HG03025 (cell line): ENCODE measurements around the gene SUMO4.
"Not testable (repeated sequence)": the region's sequence is repeated elsewhere in the genome, so short reads cannot be mapped to it uniquely, and the experiment has no call there.

Source experiments
- ATAC-seq: cut with Tn5 transposase; IDR thresholded peaks from one replicate; pipeline ENCODE4 v1.9.1; 2021; ENCODE audit warnings: mild to moderate bottlenecking, moderate library complexity; ENCODE audit not compliant: unreplicated experiment, low FRiP score

Gene SUMO4

DNA sequence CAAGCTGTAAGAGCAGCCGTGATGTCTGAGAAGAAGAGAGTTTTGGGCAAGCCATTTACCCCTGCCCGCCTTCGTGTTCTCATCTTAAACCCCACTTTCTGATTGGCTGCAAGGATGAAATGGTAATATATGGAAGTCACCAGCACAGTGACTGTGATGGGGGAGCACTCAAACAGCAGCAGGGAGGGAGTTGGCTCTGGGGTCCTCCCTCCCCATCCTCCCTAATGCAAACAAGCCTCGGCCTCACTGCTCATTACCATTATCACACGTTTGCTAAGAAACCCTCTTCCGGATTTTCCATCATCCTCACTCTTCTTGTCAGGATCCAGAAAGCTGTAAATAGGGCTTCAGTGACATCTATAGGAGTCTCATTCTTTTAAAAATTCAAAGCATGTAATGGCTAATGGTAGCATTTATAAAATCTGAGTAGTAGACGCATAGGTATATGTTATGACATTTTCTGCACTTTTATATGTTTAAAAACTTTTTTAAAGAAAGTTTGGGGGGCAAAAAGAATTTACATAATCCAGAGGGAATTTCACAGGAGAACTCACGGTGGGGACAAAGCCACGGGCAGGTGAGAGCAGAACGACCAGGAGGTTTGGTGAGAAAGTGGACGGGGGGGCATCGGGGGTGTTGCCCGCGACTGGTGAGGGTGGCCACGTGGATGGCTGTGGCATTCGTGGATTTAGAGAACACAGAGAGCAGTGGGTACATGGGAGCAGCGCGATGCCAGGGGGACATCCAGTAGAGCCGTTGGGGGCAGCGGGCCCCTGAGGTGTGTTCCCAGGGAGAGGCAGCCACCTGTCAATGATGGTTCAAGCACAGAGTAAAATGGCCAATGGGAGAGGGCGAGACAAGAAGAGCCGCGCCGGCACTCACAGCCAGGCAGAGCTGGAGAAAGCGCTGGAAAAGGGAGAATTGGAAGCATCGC, 29.6 kb downstream of the SUMO4 start:
- no peak for ATAC-seq

DNA sequence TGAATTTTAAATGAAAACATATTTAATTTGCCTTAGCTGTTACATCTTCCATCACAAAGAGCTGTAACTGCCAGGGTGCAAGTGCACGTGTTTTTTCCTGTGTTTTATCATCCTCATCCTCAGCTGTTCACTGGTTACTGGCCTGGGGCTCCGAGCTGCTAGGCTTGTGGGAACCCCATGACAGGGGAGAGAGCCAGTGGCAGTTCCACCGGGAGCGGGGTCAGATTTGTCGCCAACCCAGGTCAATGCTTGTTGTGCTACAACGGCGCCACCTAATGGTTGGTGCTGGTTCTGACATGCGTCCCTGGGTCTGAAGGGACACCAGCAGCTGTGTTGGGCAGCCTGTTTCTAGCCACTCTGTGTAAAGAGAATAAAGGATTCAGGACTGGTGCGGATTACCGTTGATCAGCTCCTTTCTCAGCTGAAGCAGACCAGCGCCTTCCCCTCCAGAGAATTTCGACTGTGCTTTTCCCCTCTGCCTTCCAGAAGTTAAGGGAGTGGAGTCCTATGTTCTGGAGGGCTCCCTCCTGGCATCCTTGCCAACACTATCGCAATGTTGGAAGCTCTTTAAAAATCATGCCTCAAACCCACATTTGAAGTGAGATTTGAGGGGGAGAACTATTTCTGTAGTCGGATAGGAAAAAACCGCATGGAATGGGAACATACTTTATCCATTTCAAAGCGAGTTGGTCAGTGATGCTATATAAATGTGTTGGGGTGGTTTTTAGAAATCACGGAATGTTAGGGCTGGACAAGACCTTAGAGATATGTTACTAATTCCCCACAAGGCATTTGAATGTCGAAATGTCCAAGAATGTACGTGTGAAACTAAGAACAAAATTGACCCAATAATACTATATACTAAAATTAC, 32.1 kb downstream of the SUMO4 start:
- peak; percentile 73 for ATAC-seq

DNA sequence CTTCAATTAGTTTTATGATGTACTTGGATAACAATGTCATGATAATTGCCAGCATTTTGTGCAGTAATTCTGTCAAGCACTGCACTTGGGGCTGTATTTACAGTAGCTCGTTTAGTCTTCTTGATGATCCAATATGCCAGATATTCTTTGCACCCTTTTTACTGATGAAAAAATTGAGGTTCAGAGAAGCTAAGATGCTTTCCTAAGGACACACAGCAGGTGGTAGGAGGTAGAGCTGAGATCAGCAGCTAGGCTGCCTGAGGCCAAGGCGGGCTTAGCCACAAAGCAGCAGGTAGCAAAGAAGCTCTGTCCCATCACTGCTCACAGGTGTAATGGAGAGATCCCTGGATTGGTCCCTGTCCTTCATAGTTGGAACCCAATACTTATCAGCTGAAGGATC, 33.3 kb downstream of the SUMO4 start:
- no peak for ATAC-seq

DNA sequence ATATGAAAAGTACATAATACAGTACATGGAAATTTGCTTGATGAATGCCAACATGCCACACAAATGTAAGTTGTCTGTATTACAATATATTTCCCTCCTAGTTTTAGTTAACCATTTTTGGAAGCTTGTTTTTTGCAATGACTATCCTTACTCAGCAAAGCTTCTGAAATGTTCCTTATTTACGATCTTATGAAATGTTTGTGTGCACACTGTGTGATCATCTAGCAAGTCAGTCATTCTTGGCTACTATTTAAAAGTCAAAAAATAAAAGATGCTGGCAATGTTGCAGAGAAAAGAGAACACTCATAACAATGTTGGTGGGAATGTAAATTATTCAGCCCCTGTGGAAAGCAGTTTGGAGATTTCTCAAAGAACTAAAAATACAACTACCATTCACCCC, 33.8 kb downstream of the SUMO4 start:
- ATAC-seq: no peak

DNA sequence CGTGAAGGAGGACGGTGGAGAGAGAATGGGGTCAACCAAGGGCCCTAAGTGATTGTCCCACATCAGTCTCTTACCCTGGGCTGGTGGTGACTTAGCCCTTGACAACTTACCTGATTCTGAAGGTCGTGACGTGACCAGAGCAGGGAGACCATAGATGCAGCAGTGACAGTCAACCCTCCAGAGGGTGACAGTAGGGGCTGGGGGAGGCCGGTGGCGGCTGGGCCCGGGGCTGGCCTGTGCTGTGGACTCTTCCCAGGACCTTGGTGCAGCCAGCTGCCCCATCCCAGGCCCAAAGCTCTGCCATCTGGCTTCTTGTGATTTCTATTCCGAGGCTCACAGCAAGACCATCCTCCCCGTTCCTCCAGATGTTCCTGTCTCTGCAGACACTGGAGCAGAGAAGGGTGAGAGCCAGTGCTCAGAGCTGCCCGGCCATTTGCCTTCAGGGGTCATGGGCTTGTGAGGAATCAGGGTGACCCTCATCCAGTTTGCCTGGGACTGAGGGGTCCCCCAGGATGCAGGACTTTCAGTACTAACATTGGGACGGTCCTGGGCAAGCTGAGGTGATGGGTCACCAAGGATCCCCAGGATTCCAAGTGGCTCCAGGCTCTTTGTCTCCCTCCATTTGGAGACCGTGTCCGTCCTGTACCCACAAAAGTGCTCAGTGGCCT, 36.0 kb downstream of the SUMO4 start:
- no peak for ATAC-seq

DNA sequence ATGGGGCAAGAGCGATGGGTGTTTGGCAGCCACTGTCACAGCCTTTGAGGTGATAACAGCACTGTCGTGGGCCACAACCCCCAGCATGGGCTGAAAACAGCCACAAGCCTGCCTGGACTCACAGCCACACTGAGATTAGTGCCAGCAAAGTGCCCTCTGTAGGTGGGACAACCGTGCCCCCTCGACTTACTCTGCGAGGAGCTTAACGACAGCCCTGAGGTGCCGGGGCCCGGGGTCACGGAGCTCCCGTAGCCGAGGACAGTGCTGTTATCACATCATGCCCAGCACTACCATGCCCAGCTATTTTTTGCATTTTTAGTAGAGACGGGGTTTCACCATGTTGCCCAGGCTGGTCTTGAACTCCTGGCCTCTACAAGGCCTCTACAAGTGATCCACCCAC, 36.6 kb downstream of the SUMO4 start:
- no peak for ATAC-seq

DNA sequence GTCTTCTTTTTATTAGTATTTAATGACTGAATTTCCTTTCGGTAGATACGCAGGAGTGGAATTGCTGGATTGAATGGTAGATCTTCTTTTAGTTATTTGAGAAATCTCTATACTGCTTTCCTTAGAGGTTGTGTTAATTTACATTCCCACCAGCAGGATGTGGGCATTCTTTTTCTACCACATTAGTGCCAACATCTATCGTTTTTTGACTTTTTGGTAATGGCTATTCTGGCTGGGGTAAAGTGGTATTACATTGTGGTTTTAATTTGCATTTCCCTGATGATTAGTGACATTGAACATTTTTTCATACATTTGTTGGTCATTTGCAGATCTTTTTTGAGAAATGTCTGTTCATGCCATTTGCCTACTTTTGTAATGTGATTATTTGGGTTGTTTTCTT, 37.1 kb downstream of the SUMO4 start:
- no peak for ATAC-seq

DNA sequence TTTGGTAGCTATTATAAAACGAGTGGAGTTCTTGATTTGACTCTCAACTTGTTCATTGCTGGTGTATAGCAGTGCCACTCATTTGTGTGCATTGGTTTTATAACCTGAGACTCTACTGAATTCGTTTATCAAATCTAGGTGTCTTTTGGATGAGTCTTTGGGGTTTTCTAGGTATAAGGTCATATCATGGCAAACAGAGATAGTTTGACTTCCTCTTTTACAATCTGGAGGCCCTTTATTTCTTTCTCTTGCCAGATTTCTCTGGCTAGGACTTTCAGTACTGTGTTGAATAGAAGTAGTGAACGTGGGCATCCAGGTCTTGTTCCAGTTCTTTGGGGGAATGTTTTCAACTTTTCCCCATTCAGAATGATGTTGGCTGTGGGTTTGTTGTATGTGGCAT, 38.8 kb downstream of the SUMO4 start:
- no peak for ATAC-seq

DNA sequence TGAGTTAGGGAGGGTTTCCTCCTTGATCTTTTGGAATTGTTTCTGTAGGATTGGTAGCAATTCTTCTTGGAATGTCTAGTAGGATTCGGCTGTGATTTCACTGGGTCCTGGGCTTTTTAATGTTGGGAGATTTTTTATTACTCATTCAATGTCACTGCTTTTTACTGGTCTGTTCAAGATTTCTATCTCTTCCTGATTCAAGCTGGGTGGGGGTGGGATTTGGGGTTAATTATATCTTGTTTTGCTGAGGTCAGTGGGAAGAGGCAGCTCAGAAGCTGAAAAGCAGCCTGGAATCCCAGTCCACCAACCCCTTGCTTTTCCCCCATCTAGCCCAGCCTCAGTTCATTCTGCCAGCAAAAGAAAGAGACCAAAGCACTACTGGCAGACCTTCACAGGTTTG, 39.6 kb downstream of the SUMO4 start:
- ATAC-seq: no peak

DNA sequence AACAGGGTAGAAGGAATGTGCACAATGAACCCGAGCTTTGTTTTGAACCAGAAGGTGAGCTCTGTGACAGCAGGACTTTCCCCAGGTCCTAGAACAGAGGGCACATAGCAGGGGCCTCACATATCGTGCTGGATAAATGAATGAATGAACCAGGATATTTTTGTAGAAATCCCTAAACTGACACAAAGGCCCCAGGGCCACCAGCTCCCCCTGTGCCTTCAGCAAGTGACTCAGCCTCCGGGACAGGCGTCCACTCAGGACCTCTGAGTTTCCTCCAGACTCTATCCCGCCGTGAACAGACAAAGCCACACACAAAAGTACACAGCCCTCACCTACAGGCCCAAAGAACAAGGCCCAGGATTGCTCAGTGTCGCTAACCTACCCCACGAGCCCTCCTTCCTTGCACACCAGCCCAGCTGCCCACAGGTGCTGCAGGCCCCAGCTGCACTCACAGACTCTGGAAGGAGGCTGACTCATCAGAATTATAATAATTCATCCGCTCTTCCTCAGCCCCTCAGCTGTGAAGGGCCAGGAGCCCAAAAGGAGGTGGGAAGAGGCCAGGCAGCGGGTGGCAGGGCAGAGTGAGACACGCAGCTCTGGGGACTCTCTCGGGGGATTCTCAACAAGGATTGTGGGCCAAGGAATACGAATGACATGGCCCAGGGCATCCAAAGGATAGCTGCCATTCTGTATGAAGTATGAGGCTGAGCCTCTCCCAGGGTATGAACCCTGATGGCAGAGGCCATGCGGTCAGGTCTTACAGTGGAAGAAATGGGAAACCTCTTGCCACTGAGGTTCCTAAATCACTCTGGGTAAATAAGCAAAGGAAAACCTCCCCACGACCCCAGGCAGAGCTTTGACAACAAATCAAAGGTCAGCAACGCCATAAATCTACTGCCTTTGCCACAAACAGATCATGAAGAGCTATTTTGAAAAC, 40.9 kb downstream of the SUMO4 start:
- no peak for ATAC-seq

DNA sequence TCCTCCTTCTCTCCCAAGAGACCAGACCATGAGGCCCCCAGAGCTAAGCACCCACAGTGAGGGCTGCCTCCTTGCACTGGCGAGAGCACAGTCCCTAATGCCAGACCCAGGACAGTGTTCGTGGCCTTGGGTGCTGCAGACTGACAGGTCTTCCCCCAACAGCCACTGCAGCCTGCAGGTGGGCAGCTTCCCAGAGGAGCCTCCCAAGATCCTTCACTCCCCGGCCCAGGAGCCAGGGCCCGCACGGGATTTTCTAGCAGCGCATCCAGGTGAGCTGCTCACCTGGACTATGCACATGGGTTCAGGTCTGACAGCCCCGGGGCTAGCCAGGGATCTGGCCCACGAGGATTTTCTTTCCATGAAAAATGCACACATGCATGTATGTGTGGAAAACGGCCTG, 41.7 kb downstream of the SUMO4 start:
- no peak for ATAC-seq

DNA sequence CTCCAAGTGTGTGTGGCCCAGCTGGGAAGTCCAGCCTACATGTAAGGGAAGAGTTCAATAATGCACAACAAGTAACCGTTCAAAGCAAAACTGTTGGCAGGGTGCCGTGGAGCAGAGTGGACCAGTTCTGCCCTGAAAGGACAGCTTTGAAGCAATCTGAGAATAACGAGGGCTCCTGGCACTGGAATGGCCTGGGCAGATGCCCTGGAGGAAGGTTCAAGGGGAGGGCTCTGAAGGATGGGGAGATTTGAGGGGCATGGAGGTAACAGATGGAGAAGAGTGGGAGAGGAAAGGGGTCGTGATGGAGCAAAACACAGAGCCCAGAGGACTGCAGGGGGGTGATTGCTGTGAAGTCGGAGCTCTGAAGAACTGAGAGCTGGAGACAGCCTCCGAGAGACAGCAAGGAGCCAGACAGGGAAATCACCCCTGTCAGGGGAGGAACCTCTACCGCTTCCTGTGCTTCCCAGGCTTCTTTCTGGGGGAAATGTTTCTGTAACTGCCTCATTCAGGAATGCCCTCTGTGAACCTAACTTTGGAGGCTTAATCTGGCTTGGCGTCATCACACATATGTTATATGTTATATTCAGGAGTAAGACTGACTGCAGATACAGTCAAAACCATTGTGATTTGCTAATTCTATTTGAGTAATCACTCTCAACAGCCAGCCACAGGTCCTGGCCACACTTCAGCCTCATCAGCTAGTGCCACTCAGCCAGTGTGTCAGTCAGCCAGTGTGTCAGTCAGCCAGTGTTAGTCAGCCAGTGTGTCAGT, 43.5 kb downstream of the SUMO4 start:
- no peak for ATAC-seq

DNA sequence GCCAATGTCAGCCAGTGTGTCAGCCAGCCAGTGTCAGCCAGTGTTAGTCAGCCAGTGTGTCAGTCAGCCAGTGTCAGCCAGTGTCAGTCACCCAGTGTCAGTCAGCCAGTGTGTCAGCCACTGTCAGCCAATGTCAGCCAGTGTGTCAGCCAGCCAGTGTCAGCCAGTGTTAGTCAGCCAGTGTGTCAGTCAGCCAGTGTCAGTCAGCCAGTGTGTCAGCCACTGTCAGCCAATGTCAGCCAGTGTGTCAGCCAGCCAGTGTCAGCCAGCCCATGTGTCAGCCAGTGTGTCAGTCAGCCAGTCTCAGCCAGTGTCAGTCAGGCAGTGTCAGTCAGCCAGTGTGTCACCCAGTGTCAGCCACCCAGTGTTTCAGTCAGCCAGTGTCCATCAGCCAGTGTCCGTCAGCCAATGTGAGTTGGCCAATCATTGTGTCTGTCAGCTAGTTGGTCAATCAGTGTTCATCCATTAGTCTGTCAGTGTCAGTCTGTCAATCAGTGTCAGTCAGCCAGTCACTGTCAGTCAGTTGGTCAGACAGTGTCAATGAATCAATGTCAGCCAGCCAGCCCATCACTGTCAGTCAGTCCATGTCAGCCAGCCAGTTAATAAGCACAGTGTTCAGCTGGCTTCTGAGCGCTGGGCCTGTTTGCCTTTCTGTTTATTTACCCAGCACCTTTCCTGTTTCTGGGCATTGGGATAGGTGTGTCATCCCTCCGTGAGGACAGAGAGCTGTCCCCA, 44.5 kb downstream of the SUMO4 start:
- not testable (repeated sequence) for ATAC-seq

DNA sequence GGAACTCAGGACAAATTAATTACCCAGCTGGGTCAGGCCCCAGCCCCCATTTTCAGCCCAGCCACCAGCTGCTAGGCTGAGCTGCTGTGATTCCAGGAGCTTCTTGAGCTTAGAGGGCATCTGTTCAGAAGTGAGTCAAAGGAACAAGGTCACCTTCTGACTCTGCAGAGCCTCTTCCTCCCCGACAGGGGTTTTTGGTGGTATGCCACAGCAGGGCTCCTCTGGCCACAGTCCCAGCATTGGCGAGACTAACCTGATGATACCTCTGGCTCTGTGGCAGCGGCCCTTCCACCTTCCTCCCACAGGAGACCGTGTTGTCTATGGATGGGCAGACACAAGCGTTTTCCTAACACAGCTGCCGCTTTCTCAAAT, 45.0 kb downstream of the SUMO4 start:
- ATAC-seq: no peak

DNA sequence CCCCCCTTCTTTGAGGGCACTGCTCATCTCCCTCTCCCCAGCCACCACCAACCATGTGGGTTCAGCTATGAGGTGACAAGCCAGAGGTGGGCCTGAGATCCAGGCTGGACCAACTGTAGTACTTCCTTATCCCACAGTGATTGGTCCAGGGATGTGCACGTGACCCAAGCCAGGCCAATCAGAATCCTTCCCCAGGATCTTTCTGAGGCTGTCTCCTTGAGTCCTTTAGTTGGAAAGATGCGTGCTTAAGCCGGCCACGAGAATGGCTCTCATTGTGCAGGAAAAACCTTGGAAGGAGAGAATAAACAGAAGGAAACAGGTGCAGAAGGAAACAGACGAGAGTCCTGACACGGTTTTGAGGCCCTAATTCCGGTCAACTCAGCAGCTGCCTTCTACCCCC, 45.5 kb downstream of the SUMO4 start:
- ATAC-seq: no peak

DNA sequence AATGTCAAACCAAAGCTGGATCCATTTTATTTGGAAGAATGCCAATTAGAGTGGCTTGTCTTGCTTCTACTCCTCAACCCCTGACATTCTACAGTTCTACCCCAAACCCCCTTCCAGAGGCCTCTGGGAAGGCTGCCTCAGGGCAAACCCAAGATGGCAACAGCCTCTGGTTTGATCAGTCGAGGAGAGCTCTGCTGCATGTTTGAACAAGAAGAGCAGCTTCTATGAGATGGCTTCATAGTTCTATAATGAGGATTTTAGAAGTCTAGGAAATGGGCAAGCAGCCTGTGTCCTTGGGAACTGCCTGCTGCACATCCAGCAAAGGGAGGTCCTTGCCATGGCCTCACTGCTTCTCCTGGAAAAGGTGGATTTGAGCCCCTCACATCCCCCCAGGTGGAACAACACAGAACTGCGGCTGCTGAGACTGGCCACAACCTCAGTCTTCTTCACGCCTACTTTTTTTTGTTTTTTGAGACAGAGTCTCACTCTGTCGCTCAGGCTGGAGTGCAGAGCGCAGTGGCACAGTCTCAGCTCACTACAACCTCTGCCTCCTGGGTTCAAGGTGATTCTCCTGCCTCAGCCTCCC, 46.8 kb downstream of the SUMO4 start:
- ATAC-seq: no peak

DNA sequence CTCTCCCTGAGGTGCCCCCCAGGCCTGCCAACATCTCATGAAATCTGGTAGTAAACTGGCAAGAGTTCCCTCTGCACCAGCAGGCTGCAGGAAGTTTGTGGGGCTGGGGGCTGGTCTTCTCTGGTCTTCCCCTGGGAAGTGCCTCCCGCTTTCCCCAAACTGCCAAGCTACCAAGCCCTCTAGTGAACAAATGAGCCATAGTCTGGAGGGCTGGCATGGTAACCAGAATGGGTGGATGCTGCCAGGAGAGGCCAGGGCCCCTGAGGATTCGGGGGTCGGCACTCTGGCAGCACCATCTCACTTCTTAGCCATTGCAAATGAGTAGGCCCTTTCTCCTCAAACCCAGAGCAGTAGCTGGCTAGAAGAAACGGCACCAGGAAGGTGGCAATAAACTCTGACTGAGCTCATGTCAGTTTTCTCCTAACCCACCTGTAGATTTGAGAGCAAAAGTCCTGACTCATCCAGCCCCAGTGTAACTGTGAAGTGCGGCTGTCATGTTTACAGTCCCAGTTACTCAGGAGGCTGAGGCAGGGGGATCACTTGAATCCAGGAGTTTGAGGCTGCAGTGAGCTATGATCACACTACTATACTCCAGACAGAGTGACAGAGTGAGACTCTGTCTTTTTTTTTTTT, 48.9 kb downstream of the SUMO4 start:
- no peak for ATAC-seq
